Panc1 (cell line): ENCODE results near the gene HIGD1A.

ENCODE experiments used
- POLR2AphosphoS5 ChIP-seq: IDR thresholded peaks from 2 replicates; pipeline ENCODE4 v1.6.1; 2012; ENCODE audit warnings: mild to moderate bottlenecking, low read depth, low read length, moderate library complexity
- SIN3A ChIP-seq: IDR thresholded peaks from 2 replicates; pipeline ENCODE4 v1.6.1; 2012; ENCODE audit warnings: low read depth, mild to moderate bottlenecking, low read length, moderate library complexity, borderline replicate concordance; ENCODE audit not compliant: insufficient read depth
- TF ChIP-seq, protein P1 (sequence below): fragments of 450-650 bp; IDR thresholded peaks from 2 replicates; pipeline ENCODE4 v1.5.1; 2017; ENCODE audit warnings: mild to moderate bottlenecking
- TF ChIP-seq, protein P2 (sequence below), 2 experiments: IDR thresholded peaks; 2 replicates each; pipeline ENCODE4 v1.6.1; 2011 to 2012; ENCODE audit warnings: low read depth in 2 of 2, control low read depth in 1 of 2, low read length in 1 of 2, mild to moderate bottlenecking in 1 of 2, moderate library complexity in 1 of 2; ENCODE audit not compliant: insufficient read depth in 1 of 2

DNA sequence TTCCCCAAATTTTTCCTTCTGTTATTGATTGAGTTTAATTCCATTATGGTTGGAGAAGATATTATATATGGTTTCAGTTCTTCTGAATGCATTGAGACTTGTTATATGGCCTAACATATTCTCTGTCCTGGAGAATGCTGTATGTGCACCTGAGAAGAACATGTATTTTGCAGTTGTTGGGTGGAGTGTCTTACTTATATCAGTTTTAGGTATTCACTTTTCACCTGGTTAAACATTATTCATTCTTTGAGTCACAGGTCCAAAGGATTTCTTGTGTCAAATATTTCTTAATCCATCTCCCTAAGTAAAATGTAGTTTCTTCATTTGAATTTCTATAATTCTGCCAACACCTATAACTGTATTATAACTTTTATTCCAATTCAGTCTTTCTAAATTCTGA, 22.7 kb upstream of the HIGD1A start:
- TF ChIP-seq, protein P1, sequence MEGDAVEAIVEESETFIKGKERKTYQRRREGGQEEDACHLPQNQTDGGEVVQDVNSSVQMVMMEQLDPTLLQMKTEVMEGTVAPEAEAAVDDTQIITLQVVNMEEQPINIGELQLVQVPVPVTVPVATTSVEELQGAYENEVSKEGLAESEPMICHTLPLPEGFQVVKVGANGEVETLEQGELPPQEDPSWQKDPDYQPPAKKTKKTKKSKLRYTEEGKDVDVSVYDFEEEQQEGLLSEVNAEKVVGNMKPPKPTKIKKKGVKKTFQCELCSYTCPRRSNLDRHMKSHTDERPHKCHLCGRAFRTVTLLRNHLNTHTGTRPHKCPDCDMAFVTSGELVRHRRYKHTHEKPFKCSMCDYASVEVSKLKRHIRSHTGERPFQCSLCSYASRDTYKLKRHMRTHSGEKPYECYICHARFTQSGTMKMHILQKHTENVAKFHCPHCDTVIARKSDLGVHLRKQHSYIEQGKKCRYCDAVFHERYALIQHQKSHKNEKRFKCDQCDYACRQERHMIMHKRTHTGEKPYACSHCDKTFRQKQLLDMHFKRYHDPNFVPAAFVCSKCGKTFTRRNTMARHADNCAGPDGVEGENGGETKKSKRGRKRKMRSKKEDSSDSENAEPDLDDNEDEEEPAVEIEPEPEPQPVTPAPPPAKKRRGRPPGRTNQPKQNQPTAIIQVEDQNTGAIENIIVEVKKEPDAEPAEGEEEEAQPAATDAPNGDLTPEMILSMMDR = no peak
- TF ChIP-seq POLR2AphosphoS5 (no peak), SIN3A (no peak)
- TF ChIP-seq, protein P2, sequence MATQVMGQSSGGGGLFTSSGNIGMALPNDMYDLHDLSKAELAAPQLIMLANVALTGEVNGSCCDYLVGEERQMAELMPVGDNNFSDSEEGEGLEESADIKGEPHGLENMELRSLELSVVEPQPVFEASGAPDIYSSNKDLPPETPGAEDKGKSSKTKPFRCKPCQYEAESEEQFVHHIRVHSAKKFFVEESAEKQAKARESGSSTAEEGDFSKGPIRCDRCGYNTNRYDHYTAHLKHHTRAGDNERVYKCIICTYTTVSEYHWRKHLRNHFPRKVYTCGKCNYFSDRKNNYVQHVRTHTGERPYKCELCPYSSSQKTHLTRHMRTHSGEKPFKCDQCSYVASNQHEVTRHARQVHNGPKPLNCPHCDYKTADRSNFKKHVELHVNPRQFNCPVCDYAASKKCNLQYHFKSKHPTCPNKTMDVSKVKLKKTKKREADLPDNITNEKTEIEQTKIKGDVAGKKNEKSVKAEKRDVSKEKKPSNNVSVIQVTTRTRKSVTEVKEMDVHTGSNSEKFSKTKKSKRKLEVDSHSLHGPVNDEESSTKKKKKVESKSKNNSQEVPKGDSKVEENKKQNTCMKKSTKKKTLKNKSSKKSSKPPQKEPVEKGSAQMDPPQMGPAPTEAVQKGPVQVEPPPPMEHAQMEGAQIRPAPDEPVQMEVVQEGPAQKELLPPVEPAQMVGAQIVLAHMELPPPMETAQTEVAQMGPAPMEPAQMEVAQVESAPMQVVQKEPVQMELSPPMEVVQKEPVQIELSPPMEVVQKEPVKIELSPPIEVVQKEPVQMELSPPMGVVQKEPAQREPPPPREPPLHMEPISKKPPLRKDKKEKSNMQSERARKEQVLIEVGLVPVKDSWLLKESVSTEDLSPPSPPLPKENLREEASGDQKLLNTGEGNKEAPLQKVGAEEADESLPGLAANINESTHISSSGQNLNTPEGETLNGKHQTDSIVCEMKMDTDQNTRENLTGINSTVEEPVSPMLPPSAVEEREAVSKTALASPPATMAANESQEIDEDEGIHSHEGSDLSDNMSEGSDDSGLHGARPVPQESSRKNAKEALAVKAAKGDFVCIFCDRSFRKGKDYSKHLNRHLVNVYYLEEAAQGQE (IDR thresholded peaks at IDR 0.05; ENCODE audit: insufficient read depth in 1 of 2, low read depth in 2 of 2, low read length in 1 of 2) = no peak
